Measurements from ENCODE around the gene ATXN2L. TPM values are rescaled to one million over a fixed set of nuclear protein-coding genes. Genes with fewer than 3 reads are reported as not detected.
"Not testable (repeated sequence)": the region's sequence is repeated elsewhere in the genome, so short reads cannot be mapped to it uniquely, and the experiment has no call there.

ATXN2L gene
- total RNA-seq: 100 to 1,000 TPM in 1 of 2 donors, 10 to 100 TPM in 1; 40.2 to 129 TPM

- ATAC-seq: peak; percentile 77
- Histone ChIP-seq H3K4me3 (peak within 1 kb of the TSS; percentile 98 to 99), H3K4me1 (peaks cover 27% of the 10 kb centered on the region), H3K27me3 (no peaks in the 10 kb centered on the region), H3K36me3 (replicated peaks in 1 of 2; ENCODE audit: insufficient read depth in 1 of 2, low read depth in 2 of 2) (peaks cover 8 to 11% of the 10 kb centered on the region in 2 donors), H3K27ac (peak within 1 kb of the TSS; percentile 96 to 100 (median 98)), H3K9me3 (no peaks in the 10 kb centered on the region)
- DNase-seq: peak; percentile 93 to 95 (median 94)
- TF ChIP-seq CTCF (IDR thresholded peaks at IDR 0.05): peak in 4 of 7 experiments; percentile 8 to 42 (median 33)
- peak; percentile 65 to 87 (median 83) for TF ChIP-seq POLR2A (IDR thresholded peaks at IDR 0.05)
- intact Hi-C loops (cut with DNase I): no loop called here
- WGBS, 2 donors: 0% methylated on average over 38 to 68 of the region's 91 CpGs
Measured at GRCh38 chr16:28822520-28823290, at the start of gene ATXN2L. TSS of gene ATXN2L (plus strand) at chr16:28822999. CDS start at chr16:28823260, 261 bp downstream.

GRCh38 chr16:28781697-28782096, 41.1 kb upstream of the ATXN2L start:
- H3K4me3 ChIP-seq; H3K27me3 ChIP-seq; intact Hi-C loops (cut with DNase I); H3K27ac ChIP-seq; H3K36me3 ChIP-seq (replicated peaks in 1 of 2; ENCODE audit: insufficient read depth in 1 of 2, low read depth in 2 of 2); DNase-seq; H3K9me3 ChIP-seq; H3K4me1 ChIP-seq; ATAC-seq: not testable (repeated sequence)
- WGBS, 2 donors: no CpG with 5 or more reads among the region's 6 CpGs

- no CpG with 5 or more reads among the region's 4 CpGs for WGBS, 2 donors
- H3K4me1 ChIP-seq; H3K27me3 ChIP-seq; ATAC-seq; H3K9me3 ChIP-seq; DNase-seq; H3K36me3 ChIP-seq (replicated peaks in 1 of 2; ENCODE audit: insufficient read depth in 1 of 2, low read depth in 2 of 2); H3K27ac ChIP-seq; H3K4me3 ChIP-seq; intact Hi-C loops (cut with DNase I): not testable (repeated sequence)
Measured at GRCh38 chr16:28782357-28782756, 40.4 kb upstream of the ATXN2L start.

GRCh38 chr16:28802235-28803019, 20.4 kb upstream of the ATXN2L start:
- 54% methylated on average over 3 of the region's 13 CpGs; no CpG with 5 or more reads in 1 of the 2 donors for WGBS, 2 donors
- H3K27me3 ChIP-seq; H3K9me3 ChIP-seq; H3K4me1 ChIP-seq; H3K4me3 ChIP-seq; H3K27ac ChIP-seq; H3K36me3 ChIP-seq (replicated peaks in 1 of 2; ENCODE audit: insufficient read depth in 1 of 2, low read depth in 2 of 2); intact Hi-C loops (cut with DNase I): not testable (repeated sequence)
- DNase-seq: peak; percentile 61 to 86 (median 79)
- peak in 6 of 7 experiments; percentile 33 to 64 (median 42) for TF ChIP-seq CTCF (IDR thresholded peaks at IDR 0.05)
- peak; percentile 91 for ATAC-seq

- H3K4me1 ChIP-seq; H3K36me3 ChIP-seq (replicated peaks in 1 of 2; ENCODE audit: insufficient read depth in 1 of 2, low read depth in 2 of 2); H3K27me3 ChIP-seq; H3K4me3 ChIP-seq; H3K9me3 ChIP-seq; H3K27ac ChIP-seq; intact Hi-C loops (cut with DNase I); DNase-seq: not testable (repeated sequence)
- peak; percentile 68 for ATAC-seq
- WGBS, 2 donors: no CpG with 5 or more reads among the region's 11 CpGs
Measured at GRCh38 chr16:28807445-28808120, 15.2 kb upstream of the ATXN2L start.

GRCh38 chr16:28820016-28820415, 2.8 kb upstream of the ATXN2L start:
- 69 to 81% methylated on average over 5 of the region's 5 CpGs for WGBS, 2 donors
- Histone ChIP-seq H3K27ac (no peak overlapping the region), H3K36me3 (replicated peaks in 1 of 2; ENCODE audit: insufficient read depth in 1 of 2, low read depth in 2 of 2) (no peaks in the 10 kb centered on the region), H3K27me3 (no peaks in the 10 kb centered on the region), H3K9me3 (no peaks in the 10 kb centered on the region), H3K4me3 (no peak overlapping the region), H3K4me1 (peaks cover 15% of the 10 kb centered on the region)
- ATAC-seq: no peak
- no peak for DNase-seq
- intact Hi-C loops (cut with DNase I): no loop called here
- TF ChIP-seq POLR2A (IDR thresholded peaks at IDR 0.05): no peak

GRCh38 chr16:28820546-28820945, 2.3 kb upstream of the ATXN2L start:
- H3K9me3 ChIP-seq; ATAC-seq; H3K27me3 ChIP-seq; intact Hi-C loops (cut with DNase I); H3K27ac ChIP-seq; H3K4me3 ChIP-seq; DNase-seq; H3K36me3 ChIP-seq (replicated peaks in 1 of 2; ENCODE audit: insufficient read depth in 1 of 2, low read depth in 2 of 2): not testable (repeated sequence)
- peaks cover 20% of the 10 kb centered on the region for H3K4me1 ChIP-seq
- 94 to 95% methylated on average over 8 to 13 of the region's 13 CpGs for WGBS, 2 donors
